ENCODE data around the gene UBA1.

DNA sequence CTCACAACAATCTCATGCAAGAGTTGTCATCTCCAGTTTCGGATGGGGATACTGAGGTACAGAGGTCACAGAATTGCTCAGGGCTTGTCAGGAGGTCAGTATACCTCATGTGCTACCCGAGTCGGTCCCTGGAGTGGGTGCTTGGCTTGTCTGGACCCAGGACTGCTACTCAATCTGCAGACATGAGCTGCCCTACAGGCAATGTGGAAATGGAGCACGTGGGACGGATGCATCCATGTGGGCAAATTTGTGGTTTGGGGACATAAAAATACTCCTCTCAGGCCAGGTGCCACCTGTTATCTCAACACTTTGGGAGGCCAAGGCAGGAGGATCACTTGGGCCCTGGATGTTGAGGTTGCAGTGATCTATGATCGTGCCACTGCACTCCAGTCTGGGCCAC lies 54.9 kb downstream of the UBA1 start:
- no peak for TF ChIP-seq ZNF274 (IDR thresholded peaks at IDR 0.05; ENCODE audit: low read depth, low read length)
- no peak for TF ChIP-seq YY1 (IDR thresholded peaks at IDR 0.05; ENCODE audit: insufficient read depth, insufficient read length)
- TF ChIP-seq SUZ12 (IDR thresholded peaks at IDR 0.05; ENCODE audit: extremely low read depth, insufficient read depth, insufficient read length), result no peak

Measured in NT2/D1 (cell line).